Keratinocyte (primary cell): ENCODE data around the gene STRN4. TPM values are rescaled to one million over a fixed set of nuclear protein-coding genes. Genes with fewer than 3 reads are reported as not detected.

Experiments used
- DNase-seq: peaks from one replicate; pipeline ENCODE4 v3.0.0-alpha.2; 2011; ENCODE audit warnings: low read depth, missing footprints, low spot score
- FAIRE-seq: peaks from 2 replicates; lab custom pipeline; 2011; peaks lifted over from hg19 to GRCh38; lab: Jason Lieb, UNC
- H2AFZ ChIP-seq: 2 replicates; pipeline ENCODE4 v1.6.0; 2012; ENCODE audit warnings: low read length, control low read depth, inconsistent platforms; ENCODE audit not compliant: control insufficient read depth
- H3K27ac ChIP-seq: 2 replicates; pipeline ENCODE4 v1.5.1; 2011; ENCODE audit warnings: low read length; ENCODE audit not compliant: control insufficient read depth, insufficient read depth
- H3K27me3 ChIP-seq: 3 replicates; pipeline ENCODE4 v1.6.0; 2011; ENCODE audit warnings: low read length; ENCODE audit not compliant: control insufficient read depth, insufficient read depth; ENCODE audit errors: extremely low read depth
- H3K36me3 ChIP-seq, 2 experiments: 2 replicates in 1 of 2; 3 replicates in 1 of 2; pipeline ENCODE4 v1.5.1; 2011; ENCODE audit warnings: low read length in 2 of 2, mild to moderate bottlenecking in 1 of 2; ENCODE audit not compliant: control insufficient read depth in 2 of 2, insufficient read depth in 2 of 2; ENCODE audit errors: extremely low read depth in 1 of 2
- H3K4me1 ChIP-seq: 3 replicates; pipeline ENCODE4 v1.5.1; 2011; ENCODE audit warnings: low read length; ENCODE audit not compliant: control insufficient read depth, insufficient read depth; ENCODE audit errors: extremely low read depth
- H3K4me2 ChIP-seq: 3 replicates; pipeline ENCODE4 v1.6.0; 2011; ENCODE audit warnings: low read depth, low read length; ENCODE audit not compliant: control insufficient read depth, insufficient read depth; ENCODE audit errors: extremely low read depth
- H3K4me3 ChIP-seq, 3 experiments: fragments of 200-600 bp in 1 of 3; sonication (generic) in 1 of 3; 2 replicates in 2 of 3; 3 replicates in 1 of 3; pipeline ENCODE4 v1.5.1; 2011 to 2016; ENCODE audit warnings: low read length in 3 of 3, mild to moderate bottlenecking in 3 of 3, control low read depth in 2 of 3, inconsistent platforms in 1 of 3, low read depth in 1 of 3, mixed read lengths in 1 of 3, mixed run types in 1 of 3, moderate library complexity in 1 of 3; ENCODE audit not compliant: control insufficient read depth in 2 of 3, insufficient read depth in 2 of 3; ENCODE audit errors: extremely low read depth in 1 of 3
- H3K79me2 ChIP-seq: 2 replicates; pipeline ENCODE4 v1.6.0; 2012; ENCODE audit warnings: low read length; ENCODE audit not compliant: control insufficient read depth, insufficient read depth
- H3K9ac ChIP-seq: 3 replicates; pipeline ENCODE4 v1.6.0; 2011; ENCODE audit warnings: low read length; ENCODE audit not compliant: control insufficient read depth, insufficient read depth; ENCODE audit errors: extremely low read depth
- H3K9me1 ChIP-seq: 3 replicates; pipeline ENCODE4 v1.6.0; 2011; ENCODE audit warnings: low read length; ENCODE audit not compliant: control insufficient read depth, insufficient read depth; ENCODE audit errors: extremely low read depth
- H3K9me3 ChIP-seq: 2 replicates; pipeline ENCODE4 v1.5.1; 2012; ENCODE audit warnings: low read depth, low read length; ENCODE audit not compliant: control insufficient read depth
- H4K20me1 ChIP-seq: 3 replicates; pipeline ENCODE4 v1.6.0; 2011; ENCODE audit warnings: low read length; ENCODE audit not compliant: control insufficient read depth, insufficient read depth; ENCODE audit errors: extremely low read depth
- CTCF ChIP-seq, 3 experiments: IDR thresholded peaks in 1 of 3; conservative IDR thresholded peaks in 1 of 3; optimal IDR thresholded peaks in 1 of 3; 2 replicates in 2 of 3; 3 replicates in 1 of 3; pipeline versions ENCODE3 to v1.5.1; 2011; ENCODE audit warnings: low read length in 3 of 3, mild to moderate bottlenecking in 3 of 3, moderate library complexity in 2 of 3, control low read depth in 1 of 3, inconsistent platforms in 1 of 3; ENCODE audit not compliant: insufficient read depth in 2 of 3; ENCODE audit errors: extremely low read depth in 1 of 3
- EZH2 ChIP-seq: IDR thresholded peaks from one replicate; pipeline ENCODE4 v1.6.1; 2012; ENCODE audit warnings: inconsistent platforms, mild to moderate bottlenecking, low read length, moderate library complexity
- dilution Hi-C: fragments of 300-500 bp; cut with MboI; formaldehyde crosslinking; loops from one replicate; pipeline ENCODE4 v1.7.0; 2020; ENCODE audit warnings: low sequenced_read_pairs; ENCODE audit not compliant: extremely low pct_ligation_motif_present
- polyA plus RNA-seq, 5 experiments: library from polyadenylated mRNA; depleted of rRNA in 3 of 5; stranded (reverse) in 3 of 5; stranded (forward) in 1 of 5; unstranded in 1 of 5; fragments of >200 nt; gene quantifications; 1 replicate in 1 of 5; 2 replicates in 3 of 5; 3 replicates in 1 of 5; pipeline versions ENCODE4 v1.2.1 to v1.2.3, GENCODE V29; 2011 to 2012; ENCODE audit warnings: missing spikeins in 2 of 5, low read depth in 1 of 5, low replicate concordance in 1 of 5

STRN4 gene
- polyA plus RNA-seq, 1 donor (not counting 4 experiments of a cell fraction or from before 2014, with no cell fraction given), result 37.3 TPM

GRCh38 chr19:46730595-46730994 lies 15.7 kb downstream of the STRN4 start:
- peaks cover 50% of the 10 kb centered on the region for H3K79me2 ChIP-seq
- no peak for DNase-seq
- peaks cover 5% of the 10 kb centered on the region for H3K4me1 ChIP-seq
- H3K9me3 ChIP-seq, result no peaks in the 10 kb centered on the region
- no peaks in the 10 kb centered on the region for H3K9me1 ChIP-seq
- H4K20me1 ChIP-seq, result peaks cover 39% of the 10 kb centered on the region
- no peak overlapping the region for H3K4me2 ChIP-seq
- H3K36me3 ChIP-seq, result peaks cover 58 to 61% of the 10 kb centered on the region in 2 experiments
- dilution Hi-C loops, result no loop called here
- TF ChIP-seq CTCF (optimal IDR thresholded peaks at IDR 0.05 in 1 of 3, IDR thresholded peaks at IDR 0.05 in 1 of 3, conservative IDR thresholded peaks at IDR 0.05 in 1 of 3; ENCODE audit: extremely low read depth in 1 of 3, insufficient read depth in 2 of 3, low read length in 3 of 3) (no peak), EZH2 (no peak)
- no peak overlapping the region for H3K27ac ChIP-seq
- H3K9ac ChIP-seq, result no peak overlapping the region
- FAIRE-seq, result no peak
- no peak overlapping the region for H2AFZ ChIP-seq
- no peaks in the 10 kb centered on the region for H3K27me3 ChIP-seq
- no peak overlapping the region for H3K4me3 ChIP-seq

- no peak overlapping the region for H3K4me2 ChIP-seq
- no peak overlapping the region for H3K27ac ChIP-seq
- dilution Hi-C loops, result no loop called here
Measured at GRCh38 chr19:46730187-46730586, 16.1 kb downstream of the STRN4 start.

More at GRCh38 chr19:46730187-46730586, 16.1 kb downstream of the STRN4 start:
- Histone ChIP-seq H3K36me3 (peaks cover 62% of the 10 kb centered on the region in 2 experiments), H3K9me1 (no peaks in the 10 kb centered on the region), H3K79me2 (peaks cover 50% of the 10 kb centered on the region), H3K4me1 (peaks cover 5% of the 10 kb centered on the region), H3K4me3 (no peak overlapping the region), H4K20me1 (peaks cover 39% of the 10 kb centered on the region), H2AFZ (no peak overlapping the region), H3K9ac (no peak overlapping the region), H3K27me3 (no peaks in the 10 kb centered on the region), H3K9me3 (no peaks in the 10 kb centered on the region)
- TF ChIP-seq CTCF (optimal IDR thresholded peaks at IDR 0.05 in 1 of 3, IDR thresholded peaks at IDR 0.05 in 1 of 3, conservative IDR thresholded peaks at IDR 0.05 in 1 of 3; ENCODE audit: extremely low read depth in 1 of 3, insufficient read depth in 2 of 3, low read length in 3 of 3) (no peak), EZH2 (no peak)
- no peak for FAIRE-seq
- no peak for DNase-seq
